Progenitor cell of endocrine pancreas (in vitro differentiated cells): ENCODE measurements around the gene SPOCK2. TPM values are rescaled to one million over a fixed set of nuclear protein-coding genes. Genes with fewer than 3 reads are reported as not detected.

Experiments
- DNase-seq: peaks from one replicate; pipeline ENCODE4 v3.0.0; 2021; ENCODE audit warnings: low spot score; ENCODE audit not compliant: unreplicated experiment
- H3K27ac Mint-ChIP-seq: 2 replicates; pipeline ENCODE4 v1.8.0; 2021; ENCODE audit warnings: mild to moderate bottlenecking, moderate library complexity, mixed read lengths
- H3K27me3 Mint-ChIP-seq: 2 replicates; pipeline ENCODE4 v1.8.0; 2021; ENCODE audit warnings: mixed read lengths
- H3K36me3 Mint-ChIP-seq: 2 replicates; pipeline ENCODE4 v1.8.0; 2022; ENCODE audit warnings: mixed read lengths; ENCODE audit not compliant: insufficient read depth
- H3K4me1 Mint-ChIP-seq: 2 replicates; pipeline ENCODE4 v1.8.0; 2021; ENCODE audit warnings: low read depth, mixed read lengths
- H3K4me3 Mint-ChIP-seq: 2 replicates; pipeline ENCODE4 v1.8.0; 2021; ENCODE audit warnings: low read depth, mild to moderate bottlenecking, moderate library complexity, mixed read lengths
- H3K9me3 Mint-ChIP-seq: 2 replicates; pipeline ENCODE4 v1.8.0; 2021; ENCODE audit warnings: low read depth, mixed read lengths
- CTCF ChIP-seq: fragments of 200-600 bp; sonication (generic); IDR thresholded peaks from one replicate; pipeline ENCODE4 v1.5.0; 2021; ENCODE audit warnings: antibody characterized with exemption, mild to moderate bottlenecking; ENCODE audit not compliant: unreplicated experiment
- total RNA-seq: library from RNA; stranded (reverse); gene quantifications from 2 replicates; pipeline ENCODE4 v1.2.1, GENCODE V29; 2021

Gene SPOCK2
- total RNA-seq, 1 donor from 2014 or later, result 47.7 TPM

- peaks cover 29% of the 10 kb centered on the region for H3K4me1 Mint-ChIP-seq
- peak overlapping the region; percentile 9 for H3K27ac Mint-ChIP-seq
- H3K4me3 Mint-ChIP-seq, result peak overlapping the region; percentile 77
- H3K27me3 Mint-ChIP-seq, result peaks cover 8% of the 10 kb centered on the region
- peaks cover 3% of the 10 kb centered on the region for H3K36me3 Mint-ChIP-seq
- DNase-seq, result no peak
- H3K9me3 Mint-ChIP-seq, result no peaks in the 10 kb centered on the region
- peak; percentile 20 for TF ChIP-seq CTCF
Observed at GRCh38 chr10:72086466-72087391, 1.6 kb downstream of the SPOCK2 start.

- Mint-ChIP-seq H3K27me3 (peaks cover 8% of the 10 kb centered on the region), H3K4me3 (peak overlapping the region; percentile 77), H3K27ac (no peak overlapping the region), H3K4me1 (peaks cover 29% of the 10 kb centered on the region), H3K9me3 (no peaks in the 10 kb centered on the region), H3K36me3 (peaks cover 3% of the 10 kb centered on the region)
- TF ChIP-seq CTCF, result no peak
- no peak for DNase-seq
Observed at GRCh38 chr10:72085864-72086465, 2.4 kb downstream of the SPOCK2 start.

GRCh38 chr10:72085166-72085565, 3.2 kb downstream of the SPOCK2 start:
- TF ChIP-seq CTCF, result no peak
- peaks cover 8% of the 10 kb centered on the region for H3K27me3 Mint-ChIP-seq
- no peak for DNase-seq

GRCh38 chr10:72083790-72084459, 4.4 kb downstream of the SPOCK2 start:
- Mint-ChIP-seq H3K9me3 (no peaks in the 10 kb centered on the region), H3K27ac (peak overlapping the region; percentile 64), H3K36me3 (peaks cover 3% of the 10 kb centered on the region), H3K4me3 (no peak overlapping the region), H3K4me1 (peaks cover 17% of the 10 kb centered on the region), H3K27me3 (peaks cover 8% of the 10 kb centered on the region)
- no peak for DNase-seq
- TF ChIP-seq CTCF, result no peak

More at GRCh38 chr10:72085166-72085565, 3.2 kb downstream of the SPOCK2 start:
- no peak overlapping the region for H3K27ac Mint-ChIP-seq
- H3K9me3 Mint-ChIP-seq, result no peaks in the 10 kb centered on the region
- H3K36me3 Mint-ChIP-seq, result peaks cover 3% of the 10 kb centered on the region
- H3K4me1 Mint-ChIP-seq, result peaks cover 28% of the 10 kb centered on the region
- no peak overlapping the region for H3K4me3 Mint-ChIP-seq
